ENCODE results near the gene CES5A. TPM values are rescaled to one million over a fixed set of nuclear protein-coding genes. Genes with fewer than 3 reads are reported as not detected.

The CES5A gene
- polyA plus RNA-seq, 3 donors = not detected

GRCh38 chr16:55917373-55918160 lies 42.4 kb upstream of the CES5A start:
- TF ChIP-seq CTCF (IDR thresholded peaks at IDR 0.05) = no peak
- no peak for DNase-seq
- Mint-ChIP-seq H3K27me3 (ENCODE audit: low read depth in 3 of 3) (peaks cover 5 to 14% (median 6%) of the 10 kb centered on the region in 3 donors), H3K27ac (no peak overlapping the region), H3K9me3 (peaks cover 0 to 9% (median 3%) of the 10 kb centered on the region in 7 donors), H3K4me1 (no peaks in the 10 kb centered on the region), H3K36me3 (no peaks in the 10 kb centered on the region), H3K4me3 (no peak overlapping the region)
- Histone ChIP-seq H3K27ac (ENCODE audit: low read depth in 1 of 2, low read length in 2 of 2) (no peak overlapping the region), H3K9ac (ENCODE audit: insufficient read depth, low read length, poor library complexity, severe bottlenecking) (no peak overlapping the region), H3K9me3 (replicated peaks in 1 of 2; ENCODE audit: control insufficient read depth in 1 of 2, insufficient read depth in 1 of 2, low read length in 2 of 2) (no peaks in the 10 kb centered on the region), H4K20me1 (ENCODE audit: insufficient read depth, low read length) (no peaks in the 10 kb centered on the region), H3K4me1 (ENCODE audit: control insufficient read depth in 1 of 2, insufficient read depth in 2 of 2, low read length in 2 of 2) (no peaks in the 10 kb centered on the region), H3K4me3 (replicated peaks in 1 of 3; ENCODE audit: low read depth in 2 of 3, low read length in 3 of 3) (no peak overlapping the region), H3K27me3 (ENCODE audit: control insufficient read depth in 2 of 2, insufficient read depth in 2 of 2, low read length in 2 of 2) (no peaks in the 10 kb centered on the region), H3K4me2 (replicated peaks; ENCODE audit: extremely low read depth, low read length, poor library complexity, severe bottlenecking) (no peak overlapping the region), H2AFZ (ENCODE audit: insufficient read depth, low read depth, low read length, poor library complexity, severe bottlenecking) (no peak overlapping the region), H3K36me3 (replicated peaks in 1 of 2; ENCODE audit: control insufficient read depth in 1 of 2, insufficient read depth in 2 of 2, low read length in 2 of 2) (no peaks in the 10 kb centered on the region), H3K79me2 (ENCODE audit: insufficient read depth, low read length) (no peaks in the 10 kb centered on the region)
- intact Hi-C loops (cut with micrococcal nuclease) = no loop called here
- WGBS (ENCODE audit: insufficient coverage) = no CpG with 5 or more reads among the region's 1 CpG

GRCh38 chr16:55915096-55915827 lies 40.1 kb upstream of the CES5A start:
- no peak overlapping the region for H3K9ac ChIP-seq (ENCODE audit: insufficient read depth, low read length, poor library complexity, severe bottlenecking)
- no peak overlapping the region for H2AFZ ChIP-seq (ENCODE audit: insufficient read depth, low read depth, low read length, poor library complexity, severe bottlenecking)
- intact Hi-C loops (cut with micrococcal nuclease) = no loop called here
- no peaks in the 10 kb centered on the region for H3K27me3 ChIP-seq (ENCODE audit: control insufficient read depth in 2 of 2, insufficient read depth in 2 of 2, low read length in 2 of 2)
- no peaks in the 10 kb centered on the region for H3K4me1 ChIP-seq (ENCODE audit: control insufficient read depth in 1 of 2, insufficient read depth in 2 of 2, low read length in 2 of 2)
- no peaks in the 10 kb centered on the region for H4K20me1 ChIP-seq (ENCODE audit: insufficient read depth, low read length)
- no peaks in the 10 kb centered on the region for H3K36me3 ChIP-seq (replicated peaks in 1 of 2; ENCODE audit: control insufficient read depth in 1 of 2, insufficient read depth in 2 of 2, low read length in 2 of 2)
- H3K79me2 ChIP-seq (ENCODE audit: insufficient read depth, low read length) = no peaks in the 10 kb centered on the region
- DNase-seq = no peak
- no peak for TF ChIP-seq CTCF (IDR thresholded peaks at IDR 0.05)
- no peak overlapping the region for H3K4me2 ChIP-seq (replicated peaks; ENCODE audit: extremely low read depth, low read length, poor library complexity, severe bottlenecking)
- WGBS (ENCODE audit: insufficient coverage) = 86% methylated on average over 4 of the region's 6 CpGs
- no peaks in the 10 kb centered on the region for H3K36me3 Mint-ChIP-seq
- H3K9me3 Mint-ChIP-seq = peaks cover 0 to 12% (median 4%) of the 10 kb centered on the region in 7 donors
- H3K4me3 Mint-ChIP-seq = no peak overlapping the region
- H3K9me3 ChIP-seq (replicated peaks in 1 of 2; ENCODE audit: control insufficient read depth in 1 of 2, insufficient read depth in 1 of 2, low read length in 2 of 2) = peaks cover 0 to 2% of the 10 kb centered on the region in 2 donors
- no peak overlapping the region for H3K27ac ChIP-seq (ENCODE audit: low read depth in 1 of 2, low read length in 2 of 2)
- H3K4me1 Mint-ChIP-seq = no peaks in the 10 kb centered on the region
- H3K27me3 Mint-ChIP-seq (ENCODE audit: low read depth in 3 of 3) = peaks cover 2 to 10% (median 5%) of the 10 kb centered on the region in 3 donors
- H3K27ac Mint-ChIP-seq = no peak overlapping the region
- no peak overlapping the region for H3K4me3 ChIP-seq (replicated peaks in 1 of 3; ENCODE audit: low read depth in 2 of 3, low read length in 3 of 3)
